ENCODE measurements around the gene TSPAN9.

DNA sequence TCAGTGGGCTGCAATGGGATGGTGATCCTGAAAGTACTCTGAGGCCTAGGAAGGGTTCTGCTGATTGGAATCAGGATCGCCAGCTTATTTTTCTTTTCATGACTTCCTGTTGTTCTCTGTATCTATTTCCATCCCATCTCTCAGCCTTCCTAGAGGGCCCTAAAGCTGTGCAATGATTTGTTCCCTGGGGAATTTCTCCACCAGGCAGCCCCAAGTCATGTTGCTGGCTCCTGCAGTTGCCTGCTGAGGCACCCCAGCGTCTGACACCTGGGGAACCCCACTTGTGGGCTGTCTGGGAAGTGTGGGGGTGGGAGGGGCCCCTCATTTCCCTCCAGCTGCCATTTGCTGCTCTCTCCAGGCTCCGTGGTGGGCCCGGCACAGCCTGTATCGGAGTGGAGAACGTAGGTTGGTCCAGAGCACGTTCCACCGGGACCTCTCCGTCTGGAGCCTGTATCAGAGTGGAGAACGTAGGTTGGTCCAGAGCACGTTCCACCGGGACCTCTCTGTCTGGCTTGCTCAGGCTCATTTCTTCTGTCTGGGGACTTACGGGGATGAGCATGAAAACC is 138.3 kb downstream of the TSPAN9 start:
- TF ChIP-seq CTCF (IDR thresholded peaks at IDR 0.05) (no peak), POLR2AphosphoS5 (IDR thresholded peaks at IDR 0.05; ENCODE audit: low read depth, low read length) (no peak), TCF7L2 (IDR thresholded peaks at IDR 0.05; ENCODE audit: low read depth, low read length) (no peak)
